GM19023 (cell line): ENCODE data around the gene FBXO48.
A peak's percentile ranks its signal among the peaks of the same experiment; 100 is the strongest.
"Not testable (repeated sequence)": the region's sequence is repeated elsewhere in the genome, so short reads cannot be mapped to it uniquely, and the experiment has no call there.

Source experiments
- ATAC-seq: cut with Tn5 transposase; IDR thresholded peaks from one replicate; pipeline ENCODE4 v1.9.1; 2021; ENCODE audit warnings: mild to moderate bottlenecking, moderate library complexity; ENCODE audit not compliant: unreplicated experiment

Gene FBXO48, protein sequence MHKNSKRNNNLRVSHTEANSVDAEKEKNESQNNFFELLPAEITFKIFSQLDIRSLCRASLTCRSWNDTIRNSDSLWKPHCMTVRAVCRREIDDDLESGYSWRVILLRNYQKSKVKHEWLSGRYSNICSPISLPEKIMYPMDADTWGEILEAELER

GRCh38 chr2:68467077-68467960, at the start of gene FBXO48, which contains the start of gene APLF:
Gene FBXO48, minus strand, starts transcription at chr2:68467294. Its CDS starts 2,149 bp downstream, at chr2:68465145.
Gene APLF, plus strand, starts transcription at chr2:68467585. Its CDS starts 147 bp downstream, at chr2:68467732.
- ATAC-seq = peak; percentile 92

DNA sequence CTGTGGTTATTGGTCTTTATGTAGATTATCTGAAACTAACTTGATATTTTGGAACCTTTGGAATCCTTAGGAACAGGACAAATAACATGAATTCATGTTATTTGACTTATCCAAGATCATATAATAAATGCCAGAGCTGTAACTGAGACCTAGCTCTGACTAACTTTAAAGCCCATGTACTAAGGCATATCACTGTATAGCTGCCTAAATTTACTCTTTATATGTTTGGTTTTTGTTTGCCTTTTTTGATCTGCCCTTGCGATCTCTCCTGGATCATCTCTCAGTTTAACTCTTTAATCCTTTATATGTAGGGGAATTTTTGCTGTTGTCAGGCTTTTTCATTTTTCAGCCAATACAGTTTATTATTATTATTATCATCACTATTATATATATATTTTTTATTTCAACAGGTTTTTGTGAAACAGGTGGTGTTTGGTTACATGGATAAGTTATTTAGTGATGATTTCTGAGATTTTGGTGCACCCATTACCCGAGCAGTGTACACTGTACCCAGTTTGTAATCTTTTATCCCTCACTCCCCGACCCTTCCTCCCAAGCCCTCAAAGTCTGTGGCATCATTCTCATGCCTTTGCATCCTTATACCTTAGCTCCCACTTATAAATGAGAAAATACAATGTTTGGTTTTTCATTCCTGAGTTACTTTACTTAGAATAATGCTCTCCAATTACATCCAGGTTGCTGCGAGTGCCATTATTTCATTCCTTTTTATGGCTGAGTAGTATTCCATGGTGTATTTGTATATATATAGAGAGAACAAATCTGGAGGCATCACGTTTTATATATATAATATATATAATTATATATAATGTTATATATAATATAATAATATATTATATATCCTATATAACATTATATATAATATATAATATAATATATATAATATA, 49.2 kb upstream of the FBXO48 start:
- no peak for ATAC-seq

GRCh38 chr2:68514316-68514929, 47.3 kb upstream of the FBXO48 start:
- ATAC-seq = no peak

- no peak for ATAC-seq
These were observed 45.9 kb upstream of the FBXO48 start for GRCh38 chr2:68512966-68513365.

DNA sequence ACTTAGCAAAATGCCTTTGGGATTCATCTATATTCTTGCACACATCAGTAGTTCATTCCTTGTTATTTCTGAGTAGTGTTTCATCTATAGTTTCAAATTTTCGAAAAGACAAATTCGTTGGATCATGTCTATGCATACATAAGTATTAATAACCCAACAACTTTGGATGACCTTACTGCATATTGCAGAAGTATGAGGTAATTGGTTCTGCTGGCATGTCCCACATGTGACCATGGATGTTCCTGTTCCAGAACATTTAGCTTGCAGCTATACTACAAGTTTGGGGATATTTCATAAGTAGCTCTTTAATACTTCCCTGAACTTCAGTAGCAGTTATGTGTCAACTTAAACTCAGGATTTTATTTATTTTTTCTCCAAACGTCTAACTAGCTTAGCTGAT, 45.2 kb upstream of the FBXO48 start:
- ATAC-seq = no peak

DNA sequence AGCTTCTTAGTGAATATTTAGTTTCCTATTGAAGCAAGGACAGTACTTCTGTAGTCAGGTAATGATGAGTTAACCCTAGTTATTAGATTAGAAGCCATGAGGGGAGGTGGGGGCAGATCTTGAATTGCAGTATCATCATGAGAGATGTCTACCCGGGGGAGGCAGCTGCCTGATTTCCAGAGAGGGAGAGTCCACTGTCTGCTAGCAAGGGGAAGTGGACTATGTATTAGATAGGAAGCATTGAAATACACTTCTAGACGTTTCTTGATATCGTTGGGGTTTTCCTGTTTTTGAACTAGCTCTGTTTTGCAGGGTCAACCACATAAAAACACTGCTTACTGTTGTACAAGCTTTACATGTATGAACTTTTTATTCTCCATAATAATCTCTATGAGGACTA, 39.1 kb upstream of the FBXO48 start:
- ATAC-seq = no peak

- no peak for ATAC-seq
These were observed 38.6 kb upstream of the FBXO48 start for GRCh38 chr2:68505603-68506159.

GRCh38 chr2:68501768-68502167, 34.7 kb upstream of the FBXO48 start:
- no peak for ATAC-seq

DNA sequence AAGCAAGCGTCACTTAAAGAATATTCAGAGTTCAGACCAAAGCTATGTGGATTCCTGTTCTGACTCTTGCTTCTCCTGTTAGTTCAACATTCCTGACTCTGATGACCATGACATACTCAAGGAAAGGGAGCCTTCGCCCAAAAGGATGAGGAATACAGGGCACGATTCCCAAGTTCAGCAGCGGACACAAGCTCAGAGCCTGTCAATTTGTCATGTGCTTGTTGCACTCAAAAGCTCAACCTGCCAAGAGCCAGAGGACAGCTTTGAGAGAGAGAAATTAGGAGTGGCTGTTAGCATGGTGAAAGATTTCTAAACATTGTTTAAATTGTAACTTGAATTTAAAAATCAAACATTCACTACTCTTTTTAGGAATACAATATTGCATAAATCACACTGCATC, 33.6 kb upstream of the FBXO48 start:
- ATAC-seq = no peak

DNA sequence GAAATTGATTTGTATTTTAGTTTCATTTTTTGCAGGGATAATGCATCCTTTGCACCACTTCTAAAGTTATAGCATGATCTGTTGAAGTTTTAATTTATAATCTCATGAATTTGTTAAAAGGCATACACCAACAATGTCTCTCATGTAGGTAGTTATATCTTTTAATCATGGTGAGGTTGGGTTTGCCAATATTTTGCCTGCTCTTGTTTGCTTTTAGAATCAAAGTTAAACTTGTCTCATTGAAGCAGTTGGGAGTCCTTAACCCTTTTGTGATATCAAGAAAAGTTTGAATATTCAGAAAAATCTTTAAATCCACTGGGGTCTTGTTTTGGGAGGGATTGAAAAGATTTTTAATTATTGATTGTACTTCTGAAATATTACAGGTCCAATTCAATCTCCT, 32.0 kb upstream of the FBXO48 start:
- ATAC-seq = no peak

- ATAC-seq = no peak
These were observed 24.5 kb upstream of the FBXO48 start for GRCh38 chr2:68491582-68491981.

DNA sequence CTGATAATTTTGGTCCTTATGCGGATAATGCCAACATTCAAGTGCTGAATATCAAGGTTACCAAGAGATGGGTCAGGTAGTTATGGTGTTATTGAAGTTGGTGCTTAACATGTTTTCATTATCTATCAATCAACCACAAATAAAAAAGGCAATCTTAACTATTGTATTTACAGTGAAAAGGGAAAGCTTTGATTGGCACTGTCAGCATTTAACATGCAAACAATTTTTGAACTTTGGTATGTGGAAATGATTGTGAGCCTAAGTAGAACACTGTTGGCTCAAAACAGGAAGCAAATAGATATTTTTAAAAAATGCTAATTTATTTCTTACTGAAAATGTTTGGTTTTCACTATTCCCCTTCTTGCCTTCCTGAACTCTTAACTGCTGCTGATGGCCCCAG, 22.2 kb upstream of the FBXO48 start:
- ATAC-seq = no peak

DNA sequence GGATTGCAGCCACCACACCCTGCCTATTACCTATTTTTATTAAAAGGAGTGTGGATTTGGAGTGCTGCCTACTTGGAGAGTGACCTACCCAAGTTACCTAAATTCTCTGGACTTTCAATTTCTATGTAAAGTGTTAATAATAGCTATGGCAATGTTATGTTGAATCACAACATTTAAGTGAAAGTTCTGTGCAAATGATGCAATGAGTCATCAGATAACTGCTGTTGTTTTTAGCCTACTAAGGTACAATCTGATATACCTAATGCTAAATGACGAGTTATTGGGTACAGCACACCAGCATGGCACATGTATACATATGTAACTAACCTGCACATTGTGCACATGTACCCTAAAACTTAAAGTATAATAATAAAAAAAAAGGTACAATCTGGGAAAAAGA, 21.5 kb upstream of the FBXO48 start:
- not testable (repeated sequence) for ATAC-seq

DNA sequence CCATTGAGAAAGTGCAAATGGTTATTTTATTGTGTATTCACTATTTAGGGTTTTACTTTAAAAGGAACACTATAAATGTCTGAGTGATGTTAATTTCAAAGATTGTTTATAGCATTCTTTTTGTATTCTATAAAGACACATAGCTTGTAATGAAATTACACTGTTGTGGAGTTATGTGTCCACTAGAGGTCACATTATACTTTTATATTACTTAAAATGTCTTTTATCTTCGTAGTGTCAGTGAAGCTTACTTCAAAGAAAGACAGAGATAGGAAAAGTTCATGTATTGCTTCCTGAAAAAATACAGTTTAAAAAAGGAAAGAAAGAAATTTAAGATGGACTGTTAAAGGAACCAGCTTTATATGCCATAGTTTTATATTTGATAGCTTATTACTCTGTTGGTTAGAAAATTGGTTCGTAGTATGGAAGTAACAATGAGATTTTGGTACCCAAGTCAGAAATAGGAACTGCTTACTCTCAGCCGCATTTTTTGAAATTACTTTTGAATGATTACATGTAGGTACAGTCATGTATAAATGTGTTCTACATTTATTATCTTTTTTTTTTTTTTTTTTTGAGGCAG, 20.8 kb upstream of the FBXO48 start:
- no peak for ATAC-seq

GRCh38 chr2:68483011-68483410, 15.9 kb upstream of the FBXO48 start:
- ATAC-seq = no peak

DNA sequence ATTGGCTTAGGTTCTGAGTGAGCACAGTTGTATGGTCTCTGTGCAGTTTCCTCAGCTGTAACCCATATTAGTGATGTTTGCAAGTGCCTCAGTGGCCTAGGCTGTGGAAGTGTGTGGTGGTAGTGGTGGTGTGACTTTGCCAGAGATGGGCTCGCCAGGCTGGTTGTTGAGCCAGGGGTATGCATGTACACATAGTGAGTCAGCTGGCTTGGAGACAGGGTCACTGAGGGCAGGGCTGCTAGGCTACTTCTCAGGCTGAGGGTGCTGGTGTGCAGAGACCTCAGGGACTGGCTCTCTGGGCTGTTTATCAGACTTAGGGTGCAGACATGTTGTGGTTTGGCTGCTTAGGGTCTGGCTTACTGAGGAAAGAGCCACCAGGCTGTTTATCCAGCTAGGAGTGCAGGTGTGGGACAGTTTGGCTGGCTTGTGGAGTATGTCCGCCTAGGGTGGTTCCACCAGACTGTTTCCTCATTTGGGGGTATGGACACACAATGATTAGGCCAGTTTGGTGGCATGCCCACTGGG, 15.3 kb upstream of the FBXO48 start:
- no peak for ATAC-seq

DNA sequence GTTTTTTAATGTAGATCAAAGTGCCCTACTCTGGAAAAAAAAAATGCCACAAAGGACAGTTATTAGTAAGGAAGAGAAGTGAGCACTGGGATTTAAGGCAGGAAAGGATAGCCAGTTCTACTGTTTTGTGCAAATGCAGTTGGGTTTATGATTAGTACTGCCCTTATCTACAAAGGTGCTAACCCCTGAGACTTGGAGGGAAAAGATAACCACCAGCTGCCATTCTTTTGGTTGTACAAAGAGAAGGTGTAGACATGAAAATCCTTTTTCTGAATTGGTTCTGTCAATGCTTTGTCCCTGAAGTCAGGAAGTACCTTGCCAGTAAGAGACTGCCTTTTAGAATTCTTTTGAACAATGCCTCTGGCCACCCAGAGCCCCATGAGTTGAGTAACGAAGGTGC, 11.6 kb upstream of the FBXO48 start:
- no peak for ATAC-seq

GRCh38 chr2:68476454-68476853, 9.4 kb upstream of the FBXO48 start:
- no peak for ATAC-seq

DNA sequence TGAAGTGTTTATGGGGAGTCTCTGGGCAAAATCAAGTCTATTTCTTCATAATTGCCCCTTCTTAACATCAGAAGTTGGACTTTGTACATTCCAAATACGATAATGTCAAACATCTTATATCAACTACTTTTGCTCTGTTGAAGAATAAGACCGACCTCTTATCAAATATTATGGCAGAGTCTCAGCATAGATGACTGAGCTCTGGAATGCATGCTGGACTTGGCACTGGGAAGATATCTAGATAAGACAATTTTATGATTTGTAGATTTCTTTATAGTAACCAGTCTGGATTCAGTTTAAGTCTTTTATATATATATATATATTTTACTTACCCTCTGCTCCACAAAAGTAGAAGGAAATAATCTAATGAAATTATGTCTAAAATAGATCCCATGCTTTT, 8.5 kb upstream of the FBXO48 start:
- no peak for ATAC-seq

DNA sequence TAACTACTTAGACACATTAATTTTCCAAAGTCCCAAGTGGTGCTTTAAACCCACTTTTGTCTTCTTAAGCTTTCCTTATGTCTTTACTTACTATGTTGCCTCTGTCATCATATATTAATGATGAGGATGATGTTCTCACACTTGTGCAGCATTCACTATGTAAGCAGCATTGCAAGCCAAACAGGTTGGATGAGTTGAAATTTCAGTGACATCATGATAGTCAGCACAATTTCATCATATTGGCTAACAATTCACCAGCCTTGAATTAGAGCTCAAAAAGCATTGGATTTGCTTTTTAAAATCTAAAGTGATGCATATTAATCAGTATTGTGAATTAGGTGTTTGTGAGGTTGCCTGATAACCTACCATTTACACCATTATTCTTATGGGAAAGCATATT, 8.0 kb upstream of the FBXO48 start:
- ATAC-seq = no peak
